ENCODE results near the gene ADNP. TPM values are rescaled to one million over a fixed set of nuclear protein-coding genes. Genes with fewer than 3 reads are reported as not detected.

The ADNP gene
- total RNA-seq, 2 experiments from 2014 or later, result 44.8 to 50.8 TPM

GRCh38 chr20:50866036-50866685, 65.1 kb downstream of the ADNP start:
- DNase-seq, result no peak
- Mint-ChIP-seq H3K4me1 (ENCODE audit: low read depth) (no peaks in the 10 kb centered on the region), H3K36me3 (ENCODE audit: low read depth) (no peaks in the 10 kb centered on the region), H3K27me3 (ENCODE audit: low read depth) (no peaks in the 10 kb centered on the region), H3K4me3 (no peak overlapping the region), H3K9me3 (no peaks in the 10 kb centered on the region), H3K27ac (no peak overlapping the region)
- intact Hi-C loops (cut with micrococcal nuclease), result no loop called here
- CTCF ChIA-PET, result interaction anchor here (0.7 kb wide), 1 partner anchor 116 kb away, joined by 3 read pairs; no protein-coding TSS in a partner anchor

- no peak overlapping the region for H3K4me3 Mint-ChIP-seq
- H3K27ac Mint-ChIP-seq, result no peak overlapping the region
- CTCF ChIA-PET, result interaction anchor here (0.7 kb wide), 1 partner anchor 116 kb away, joined by 3 read pairs; no protein-coding TSS in a partner anchor
- DNase-seq, result no peak
- H3K9me3 Mint-ChIP-seq, result no peaks in the 10 kb centered on the region
- H3K36me3 Mint-ChIP-seq (ENCODE audit: low read depth), result no peaks in the 10 kb centered on the region
- intact Hi-C loops (cut with micrococcal nuclease), result no loop called here
- H3K4me1 Mint-ChIP-seq (ENCODE audit: low read depth), result no peaks in the 10 kb centered on the region
- H3K27me3 Mint-ChIP-seq (ENCODE audit: low read depth), result no peaks in the 10 kb centered on the region
Observed at GRCh38 chr20:50865591-50865990, 65.6 kb downstream of the ADNP start.

GRCh38 chr20:50865114-50865513, 66.1 kb downstream of the ADNP start:
- Mint-ChIP-seq H3K27ac (no peak overlapping the region), H3K4me1 (ENCODE audit: low read depth) (no peaks in the 10 kb centered on the region), H3K4me3 (no peak overlapping the region), H3K36me3 (ENCODE audit: low read depth) (no peaks in the 10 kb centered on the region), H3K27me3 (ENCODE audit: low read depth) (no peaks in the 10 kb centered on the region), H3K9me3 (no peaks in the 10 kb centered on the region)
- intact Hi-C loops (cut with micrococcal nuclease), result no loop called here
- DNase-seq, result no peak
- CTCF ChIA-PET, result no interaction called here

- no peaks in the 10 kb centered on the region for H3K36me3 Mint-ChIP-seq (ENCODE audit: low read depth)
- H3K4me3 Mint-ChIP-seq, result no peak overlapping the region
- no peak for DNase-seq
- H3K4me1 Mint-ChIP-seq (ENCODE audit: low read depth), result no peaks in the 10 kb centered on the region
- no peaks in the 10 kb centered on the region for H3K27me3 Mint-ChIP-seq (ENCODE audit: low read depth)
- CTCF ChIA-PET, result no interaction called here
- H3K27ac Mint-ChIP-seq, result no peak overlapping the region
- intact Hi-C loops (cut with micrococcal nuclease), result no loop called here
- H3K9me3 Mint-ChIP-seq, result no peaks in the 10 kb centered on the region
Observed at GRCh38 chr20:50862546-50862945, 68.7 kb downstream of the ADNP start.

- Mint-ChIP-seq H3K9me3 (no peaks in the 10 kb centered on the region), H3K36me3 (ENCODE audit: low read depth) (no peaks in the 10 kb centered on the region), H3K27me3 (ENCODE audit: low read depth) (no peaks in the 10 kb centered on the region), H3K4me1 (ENCODE audit: low read depth) (no peaks in the 10 kb centered on the region), H3K27ac (no peak overlapping the region), H3K4me3 (no peak overlapping the region)
- CTCF ChIA-PET, result no interaction called here
- intact Hi-C loops (cut with micrococcal nuclease), result no loop called here
- DNase-seq, result no peak
Observed at GRCh38 chr20:50861012-50861411, 70.2 kb downstream of the ADNP start.

GRCh38 chr20:50859161-50859560, 72.1 kb downstream of the ADNP start:
- intact Hi-C loops (cut with micrococcal nuclease), result no loop called here
- DNase-seq, result no peak
- Mint-ChIP-seq H3K27me3 (ENCODE audit: low read depth) (no peaks in the 10 kb centered on the region), H3K4me3 (no peak overlapping the region), H3K27ac (no peak overlapping the region), H3K36me3 (ENCODE audit: low read depth) (no peaks in the 10 kb centered on the region), H3K9me3 (no peaks in the 10 kb centered on the region), H3K4me1 (ENCODE audit: low read depth) (no peaks in the 10 kb centered on the region)
- CTCF ChIA-PET, result interaction anchor here (0.6 kb wide), 1 partner anchor 8 kb away, joined by 3 read pairs; no protein-coding TSS in a partner anchor

- no peaks in the 10 kb centered on the region for H3K9me3 Mint-ChIP-seq
- intact Hi-C loops (cut with micrococcal nuclease), result no loop called here
- no peaks in the 10 kb centered on the region for H3K4me1 Mint-ChIP-seq (ENCODE audit: low read depth)
- DNase-seq, result no peak
- CTCF ChIA-PET, result interaction anchor here (0.6 kb wide), 1 partner anchor 9 kb away, joined by 3 read pairs; no protein-coding TSS in a partner anchor
- H3K27ac Mint-ChIP-seq, result no peak overlapping the region
- H3K36me3 Mint-ChIP-seq (ENCODE audit: low read depth), result no peaks in the 10 kb centered on the region
- no peaks in the 10 kb centered on the region for H3K27me3 Mint-ChIP-seq (ENCODE audit: low read depth)
- H3K4me3 Mint-ChIP-seq, result no peak overlapping the region
Observed at GRCh38 chr20:50858525-50858924, 72.7 kb downstream of the ADNP start.

- no peaks in the 10 kb centered on the region for H3K27me3 Mint-ChIP-seq (ENCODE audit: low read depth)
- H3K36me3 Mint-ChIP-seq (ENCODE audit: low read depth), result no peaks in the 10 kb centered on the region
- H3K4me3 Mint-ChIP-seq, result no peak overlapping the region
- H3K27ac Mint-ChIP-seq, result no peak overlapping the region
- H3K9me3 Mint-ChIP-seq, result no peaks in the 10 kb centered on the region
- CTCF ChIA-PET, result no interaction called here
- H3K4me1 Mint-ChIP-seq (ENCODE audit: low read depth), result no peaks in the 10 kb centered on the region
- DNase-seq, result no peak
- intact Hi-C loops (cut with micrococcal nuclease), result no loop called here
Observed at GRCh38 chr20:50857348-50857747, 73.9 kb downstream of the ADNP start.

GRCh38 chr20:50856475-50857041, 74.7 kb downstream of the ADNP start:
- Mint-ChIP-seq H3K27me3 (ENCODE audit: low read depth) (no peaks in the 10 kb centered on the region), H3K27ac (no peak overlapping the region), H3K36me3 (ENCODE audit: low read depth) (no peaks in the 10 kb centered on the region), H3K9me3 (no peaks in the 10 kb centered on the region), H3K4me1 (ENCODE audit: low read depth) (no peaks in the 10 kb centered on the region), H3K4me3 (no peak overlapping the region)
- CTCF ChIA-PET, result no interaction called here
- DNase-seq, result no peak
- intact Hi-C loops (cut with micrococcal nuclease), result no loop called here

GRCh38 chr20:50855498-50856474, 75.5 kb downstream of the ADNP start:
- H3K4me1 Mint-ChIP-seq (ENCODE audit: low read depth), result no peaks in the 10 kb centered on the region

GRCh38 chr20:50854506-50855249, 76.6 kb downstream of the ADNP start:
- intact Hi-C loops (cut with micrococcal nuclease), result no loop called here
- H3K4me1 Mint-ChIP-seq (ENCODE audit: low read depth), result no peaks in the 10 kb centered on the region
- no peaks in the 10 kb centered on the region for H3K9me3 Mint-ChIP-seq
- H3K36me3 Mint-ChIP-seq (ENCODE audit: low read depth), result no peaks in the 10 kb centered on the region
- CTCF ChIA-PET, result no interaction called here
- no peaks in the 10 kb centered on the region for H3K27me3 Mint-ChIP-seq (ENCODE audit: low read depth)
- no peak overlapping the region for H3K27ac Mint-ChIP-seq
- DNase-seq, result no peak
- H3K4me3 Mint-ChIP-seq, result no peak overlapping the region

More at GRCh38 chr20:50855498-50856474, 75.5 kb downstream of the ADNP start:
- intact Hi-C loops (cut with micrococcal nuclease), result no loop called here
- CTCF ChIA-PET, result no interaction called here
- H3K27me3 Mint-ChIP-seq (ENCODE audit: low read depth), result no peaks in the 10 kb centered on the region
- no peak for DNase-seq
- H3K27ac Mint-ChIP-seq, result no peak overlapping the region
- no peak overlapping the region for H3K4me3 Mint-ChIP-seq
- no peaks in the 10 kb centered on the region for H3K9me3 Mint-ChIP-seq
- no peaks in the 10 kb centered on the region for H3K36me3 Mint-ChIP-seq (ENCODE audit: low read depth)

- DNase-seq, result no peak
- CTCF ChIA-PET, result no interaction called here
- intact Hi-C loops (cut with micrococcal nuclease), result no loop called here
Observed at GRCh38 chr20:50852085-50852484, 79.2 kb downstream of the ADNP start.

More at GRCh38 chr20:50852085-50852484, 79.2 kb downstream of the ADNP start:
- Mint-ChIP-seq H3K27ac (no peak overlapping the region), H3K4me1 (ENCODE audit: low read depth) (no peaks in the 10 kb centered on the region), H3K27me3 (ENCODE audit: low read depth) (no peaks in the 10 kb centered on the region), H3K4me3 (no peak overlapping the region), H3K36me3 (ENCODE audit: low read depth) (no peaks in the 10 kb centered on the region), H3K9me3 (no peaks in the 10 kb centered on the region)
